GM10266 (cell line): ENCODE data around the gene ARID1A.

Experiments used
- DNase-seq: peaks from one replicate; pipeline ENCODE4 v3.0.0; 2012; ENCODE audit errors: extremely low spot score
- TF ChIP-seq, protein P1 (sequence below): IDR thresholded peaks from 2 replicates; pipeline ENCODE4 v1.5.1; 2012; ENCODE audit warnings: mild to moderate bottlenecking, low read depth; ENCODE audit not compliant: control insufficient read depth, insufficient read depth; ENCODE audit errors: missing control alignments

Gene ARID1A

DNA sequence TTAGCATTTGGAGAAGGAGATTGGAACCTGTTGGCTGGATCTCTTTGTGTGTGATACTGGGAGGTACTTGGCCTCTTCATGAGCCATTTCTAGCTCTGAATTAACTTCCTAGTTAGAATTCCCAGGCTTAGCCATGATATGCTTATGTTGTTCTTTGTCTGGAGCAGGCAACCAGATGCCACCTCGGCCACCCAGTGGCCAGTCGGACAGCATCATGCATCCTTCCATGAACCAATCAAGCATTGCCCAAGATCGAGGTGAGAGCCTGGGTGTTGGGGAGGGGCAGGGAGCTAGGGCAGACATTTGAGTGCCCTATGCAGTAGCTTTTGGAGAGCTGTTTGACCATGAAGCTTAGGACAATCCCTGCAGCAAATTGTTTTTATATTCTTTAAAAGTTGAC is 65.4 kb downstream of the ARID1A start:
- DNase-seq = no peak
- TF ChIP-seq, protein P1, sequence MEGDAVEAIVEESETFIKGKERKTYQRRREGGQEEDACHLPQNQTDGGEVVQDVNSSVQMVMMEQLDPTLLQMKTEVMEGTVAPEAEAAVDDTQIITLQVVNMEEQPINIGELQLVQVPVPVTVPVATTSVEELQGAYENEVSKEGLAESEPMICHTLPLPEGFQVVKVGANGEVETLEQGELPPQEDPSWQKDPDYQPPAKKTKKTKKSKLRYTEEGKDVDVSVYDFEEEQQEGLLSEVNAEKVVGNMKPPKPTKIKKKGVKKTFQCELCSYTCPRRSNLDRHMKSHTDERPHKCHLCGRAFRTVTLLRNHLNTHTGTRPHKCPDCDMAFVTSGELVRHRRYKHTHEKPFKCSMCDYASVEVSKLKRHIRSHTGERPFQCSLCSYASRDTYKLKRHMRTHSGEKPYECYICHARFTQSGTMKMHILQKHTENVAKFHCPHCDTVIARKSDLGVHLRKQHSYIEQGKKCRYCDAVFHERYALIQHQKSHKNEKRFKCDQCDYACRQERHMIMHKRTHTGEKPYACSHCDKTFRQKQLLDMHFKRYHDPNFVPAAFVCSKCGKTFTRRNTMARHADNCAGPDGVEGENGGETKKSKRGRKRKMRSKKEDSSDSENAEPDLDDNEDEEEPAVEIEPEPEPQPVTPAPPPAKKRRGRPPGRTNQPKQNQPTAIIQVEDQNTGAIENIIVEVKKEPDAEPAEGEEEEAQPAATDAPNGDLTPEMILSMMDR = no peak

DNA sequence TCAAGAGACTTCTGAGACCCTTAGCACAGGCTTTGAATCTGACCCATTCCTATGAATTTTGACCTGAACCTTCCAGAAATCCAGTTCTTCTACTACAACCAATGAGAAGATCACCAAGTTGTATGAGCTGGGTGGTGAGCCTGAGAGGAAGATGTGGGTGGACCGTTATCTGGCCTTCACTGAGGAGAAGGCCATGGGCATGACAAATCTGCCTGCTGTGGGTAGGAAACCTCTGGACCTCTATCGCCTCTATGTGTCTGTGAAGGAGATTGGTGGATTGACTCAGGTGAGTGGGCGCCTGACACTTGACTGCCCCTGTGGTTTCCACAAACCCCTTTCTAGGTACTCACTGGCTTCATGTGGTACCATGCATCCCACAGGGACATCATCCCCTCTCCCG is 71.9 kb downstream of the ARID1A start:
- DNase-seq = no peak
- TF ChIP-seq, protein P1 = no peak

DNA sequence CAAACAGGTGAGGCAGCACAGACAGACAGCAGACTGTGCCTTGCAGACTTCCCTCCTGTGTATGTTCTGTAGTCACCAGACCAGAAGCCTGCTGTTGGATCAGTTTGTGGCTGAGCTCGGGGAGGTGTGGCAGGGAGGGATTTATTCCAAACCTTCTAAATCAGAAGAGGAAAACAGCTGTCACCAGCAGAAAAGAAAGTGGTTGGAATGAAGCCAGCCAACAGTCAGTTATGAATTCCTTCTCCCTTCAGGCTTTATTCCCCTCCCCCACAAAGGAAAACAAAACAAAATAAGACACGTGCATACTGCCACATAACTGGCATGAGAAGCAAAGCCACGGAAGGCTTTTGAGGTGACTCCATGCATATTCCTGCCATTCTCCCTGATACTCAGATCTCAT is 72.9 kb downstream of the ARID1A start:
- no peak for DNase-seq
- TF ChIP-seq, protein P1 = no peak

DNA sequence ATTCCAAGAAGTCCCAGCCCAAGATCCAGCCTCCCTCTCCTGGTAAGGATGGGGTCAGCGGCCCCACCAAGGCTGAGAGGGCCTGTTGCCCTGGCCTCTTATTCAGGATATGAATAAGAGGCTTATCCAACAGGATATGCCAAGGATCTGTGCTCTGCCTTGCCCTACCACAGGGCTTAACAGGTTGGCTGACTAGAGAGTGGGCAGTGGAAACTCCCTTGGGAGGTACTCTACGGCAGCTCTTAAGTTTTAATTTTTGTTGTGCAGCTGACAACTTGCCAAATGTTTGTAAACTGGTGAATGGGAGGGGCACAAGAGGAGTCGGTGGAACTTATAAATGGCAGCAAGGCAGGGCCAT is 75.4 kb downstream of the ARID1A start:
- DNase-seq = no peak
- TF ChIP-seq, protein P1 = no peak

DNA sequence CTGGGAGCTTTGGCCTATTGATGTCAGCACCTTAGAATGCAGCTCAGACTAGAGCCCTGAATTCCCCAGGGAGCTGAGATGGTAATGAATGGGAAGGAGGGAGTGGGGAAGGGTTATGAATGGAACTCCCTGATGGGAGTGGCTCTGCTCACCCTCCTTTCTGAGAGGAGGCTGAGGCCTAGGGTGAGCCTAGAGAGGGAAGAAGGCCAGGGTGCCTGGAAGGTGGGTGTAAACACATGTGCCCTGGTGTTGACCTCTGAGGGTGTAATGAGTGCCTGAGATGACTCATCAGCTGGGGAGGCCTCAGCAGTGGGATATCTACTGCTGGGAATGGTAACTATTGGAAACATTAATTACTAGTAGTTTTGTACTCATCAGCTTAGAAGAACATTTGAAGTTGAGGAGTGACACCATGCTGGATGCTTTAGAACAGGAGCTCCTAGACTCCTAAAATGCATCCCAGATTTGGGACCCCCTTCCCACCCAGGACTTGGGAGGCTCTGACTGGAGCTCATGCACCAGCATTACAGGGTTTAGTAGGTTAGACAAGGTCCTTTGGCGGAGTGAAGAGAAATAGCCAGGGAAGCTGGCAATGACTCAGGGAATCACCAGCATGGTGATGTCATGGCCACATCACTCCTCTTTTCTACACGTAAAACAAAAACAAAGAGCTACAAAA is 76.0 kb downstream of the ARID1A start:
- DNase-seq = peak; percentile 28
- TF ChIP-seq, protein P1 = no peak

DNA sequence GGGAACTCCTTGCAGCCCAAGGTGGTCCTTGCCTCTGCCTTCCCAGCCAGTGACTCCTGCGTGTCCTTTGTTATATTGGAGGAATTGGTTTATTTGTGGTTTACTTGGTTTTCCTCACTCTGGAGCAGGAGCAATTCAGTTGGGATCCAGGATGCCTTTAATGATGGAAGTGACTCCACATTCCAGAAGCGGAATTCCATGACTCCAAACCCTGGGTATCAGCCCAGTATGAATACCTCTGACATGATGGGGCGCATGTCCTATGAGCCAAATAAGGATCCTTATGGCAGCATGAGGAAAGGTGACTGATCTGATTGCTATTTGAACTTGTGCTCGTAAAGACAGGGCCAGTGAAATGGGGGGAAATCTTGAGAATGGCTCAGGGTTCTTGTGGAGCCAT is 76.9 kb downstream of the ARID1A start:
- no peak for DNase-seq
- TF ChIP-seq, protein P1 = no peak

DNA sequence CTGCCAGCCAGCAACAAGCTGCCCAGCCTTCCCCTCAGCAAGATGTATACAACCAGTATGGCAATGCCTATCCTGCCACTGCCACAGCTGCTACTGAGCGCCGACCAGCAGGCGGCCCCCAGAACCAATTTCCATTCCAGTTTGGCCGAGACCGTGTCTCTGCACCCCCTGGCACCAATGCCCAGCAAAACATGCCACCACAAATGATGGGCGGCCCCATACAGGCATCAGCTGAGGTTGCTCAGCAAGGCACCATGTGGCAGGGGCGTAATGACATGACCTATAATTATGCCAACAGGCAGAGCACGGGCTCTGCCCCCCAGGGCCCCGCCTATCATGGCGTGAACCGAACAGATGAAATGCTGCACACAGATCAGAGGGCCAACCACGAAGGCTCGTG is 78.6 kb downstream of the ARID1A start:
- no peak for DNase-seq
- TF ChIP-seq, protein P1 = no peak
